K562 (cell line): Measurements from ENCODE around the gene UBE2J2. TPM values are rescaled to one million over a fixed set of nuclear protein-coding genes. Genes with fewer than 3 reads are reported as not detected.

Experiments used
- CSDE1 ChIP-seq, 2 experiments: fragments of 450-650 bp; IDR thresholded peaks; 2 replicates each; pipeline ENCODE4 v1.6.1; 2016; ENCODE audit warnings: mild to moderate bottlenecking in 1 of 2
- ELF4 ChIP-seq: fragments of 450-650 bp; formaldehyde crosslinking; IDR thresholded peaks from 2 replicates; pipeline ENCODE4 v1.4.0; 2022; ENCODE audit warnings: missing genetic modification characterization
- ERF ChIP-seq: fragments of 450-650 bp; formaldehyde crosslinking; IDR thresholded peaks from 2 replicates; pipeline ENCODE4 v1.4.0; 2020; ENCODE audit warnings: mild to moderate bottlenecking, mixed read lengths
- FOXA3 ChIP-seq, 2 experiments: fragments of 450-650 bp in 1 of 2; sonication (generic) in 1 of 2; formaldehyde crosslinking; IDR thresholded peaks in 1 of 2; conservative IDR thresholded peaks in 1 of 2; 2 replicates each; pipeline versions ENCODE4 v1.4.0 to v1.8.0; 2020 to 2022; ENCODE audit warnings: mild to moderate bottlenecking in 2 of 2, missing genetic modification reagents in 1 of 2
- RAD51 ChIP-seq: fragments of 450-650 bp; IDR thresholded peaks from 2 replicates; pipeline ENCODE4 v1.7.1; 2016; ENCODE audit warnings: low read depth, mild to moderate bottlenecking, borderline replicate concordance
- SIN3A ChIP-seq, 2 experiments: fragments of 150-350 bp in 1 of 2; IDR thresholded peaks; 2 replicates each; pipeline ENCODE4 v1.6.1; 2011 to 2016; ENCODE audit warnings: borderline replicate concordance in 2 of 2, low read depth in 2 of 2, low read length in 2 of 2, mild to moderate bottlenecking in 2 of 2, moderate library complexity in 2 of 2; ENCODE audit not compliant: control insufficient read depth in 1 of 2
- THAP12 ChIP-seq: fragments of 250-450 bp; sonication (Bioruptor Pico); IDR thresholded peaks from 2 replicates; pipeline ENCODE4 v1.9.0; 2021; ENCODE audit warnings: mild to moderate bottlenecking, inconsistent platforms
- ZBTB2 ChIP-seq: fragments of 450-650 bp; IDR thresholded peaks from 2 replicates; pipeline ENCODE4 v1.6.1; 2016; ENCODE audit warnings: antibody characterized with exemption
- ZNF239 ChIP-seq: fragments of 250-450 bp; sonication (Bioruptor Pico); IDR thresholded peaks from 2 replicates; pipeline ENCODE4 v1.4.0; 2020; ENCODE audit warnings: mild to moderate bottlenecking
- polyA plus RNA-seq, 8 experiments: library from polyadenylated mRNA; depleted of rRNA in 4 of 8; stranded (reverse) in 5 of 8; unstranded in 3 of 8; fragments of >200 nt; fragmentation: Nextera tagmentation in 2 of 8; fragmentation: Illumina TruSeq in 1 of 8; extraction: Ambion mirVana in 2 of 8; extraction: Trizol in 1 of 8; gene quantifications; 2 replicates each; pipeline versions ENCODE4 v1.2.1 to v1.2.3, GENCODE V29; 2011 to 2014; ENCODE audit warnings: inconsistent platforms in 1 of 8, missing spikeins in 1 of 8
- total RNA-seq, 7 experiments: library from RNA; depleted of rRNA in 6 of 7; stranded (reverse); fragments of >200 nt in 6 of 7; fragmentation: Illumina TruSeq in 2 of 7; extraction: Trizol in 2 of 7; gene quantifications; 2 replicates each; pipeline versions ENCODE4 v1.2.1 to v1.2.3, GENCODE V29; 2011 to 2021; ENCODE audit warnings: low replicate concordance in 1 of 7
- TF ChIP-seq, protein P1 (sequence below): fragments of 450-650 bp; IDR thresholded peaks from 2 replicates; pipeline ENCODE4 v1.6.1; 2017; ENCODE audit warnings: mild to moderate bottlenecking, moderate library complexity
- TF ChIP-seq, protein P2 (sequence below): IDR thresholded peaks from 2 replicates; pipeline ENCODE4 v1.6.1; 2011; ENCODE audit warnings: borderline replicate concordance, low read depth, mild to moderate bottlenecking, moderate library complexity, low read length; ENCODE audit not compliant: insufficient read depth, poor library complexity, severe bottlenecking
- TF ChIP-seq, protein P3 (sequence below): IDR thresholded peaks from 2 replicates; pipeline ENCODE4 v1.6.1; 2011; ENCODE audit not compliant: insufficient read length; ENCODE audit errors: extremely low read depth

Gene UBE2J2
- total and polyA plus RNA-seq, 9 of the 15 experiments (the other 6 are each of a cell fraction or from before 2014, with no cell fraction given), result 0.93 to 112 (median 75.5) TPM

- TF ChIP-seq ERF (CRISPR knock-in tag) (0 out of 2 replicates have a peak, but pooled peaks have one; percentile 30), THAP12 (CRISPR knock-in tag) (0 out of 2 replicates have a peak, but pooled peaks have one; percentile 17), FOXA3 (CRISPR knock-in tag; conservative IDR thresholded peaks at IDR 0.05 in 1 of 2, IDR thresholded peaks at IDR 0.05 in 1 of 2) (0 out of 4 replicates have a peak, but pooled peaks of 1 of the 2 experiments have one; percentile 30), CSDE1 (IDR thresholded peaks at IDR 0.05) (no peak), ZBTB2 (peak; percentile 38; the same call in 1 of the 2 replicates), SIN3A (IDR thresholded peaks at IDR 0.05; ENCODE audit: borderline replicate concordance in 2 of 2, control insufficient read depth in 1 of 2, low read depth in 2 of 2, low read length in 2 of 2) (peak in 1 of 2 experiments; percentile 30; a peak in 2 of 4 replicates), RAD51 (no peak), ELF4 (CRISPR knock-in tag) (no peak), ZNF239 (CRISPR knock-in tag) (no peak)
- TF ChIP-seq, protein P1, sequence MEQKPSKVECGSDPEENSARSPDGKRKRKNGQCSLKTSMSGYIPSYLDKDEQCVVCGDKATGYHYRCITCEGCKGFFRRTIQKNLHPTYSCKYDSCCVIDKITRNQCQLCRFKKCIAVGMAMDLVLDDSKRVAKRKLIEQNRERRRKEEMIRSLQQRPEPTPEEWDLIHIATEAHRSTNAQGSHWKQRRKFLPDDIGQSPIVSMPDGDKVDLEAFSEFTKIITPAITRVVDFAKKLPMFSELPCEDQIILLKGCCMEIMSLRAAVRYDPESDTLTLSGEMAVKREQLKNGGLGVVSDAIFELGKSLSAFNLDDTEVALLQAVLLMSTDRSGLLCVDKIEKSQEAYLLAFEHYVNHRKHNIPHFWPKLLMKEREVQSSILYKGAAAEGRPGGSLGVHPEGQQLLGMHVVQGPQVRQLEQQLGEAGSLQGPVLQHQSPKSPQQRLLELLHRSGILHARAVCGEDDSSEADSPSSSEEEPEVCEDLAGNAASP, result no peak
- TF ChIP-seq, protein P2, sequence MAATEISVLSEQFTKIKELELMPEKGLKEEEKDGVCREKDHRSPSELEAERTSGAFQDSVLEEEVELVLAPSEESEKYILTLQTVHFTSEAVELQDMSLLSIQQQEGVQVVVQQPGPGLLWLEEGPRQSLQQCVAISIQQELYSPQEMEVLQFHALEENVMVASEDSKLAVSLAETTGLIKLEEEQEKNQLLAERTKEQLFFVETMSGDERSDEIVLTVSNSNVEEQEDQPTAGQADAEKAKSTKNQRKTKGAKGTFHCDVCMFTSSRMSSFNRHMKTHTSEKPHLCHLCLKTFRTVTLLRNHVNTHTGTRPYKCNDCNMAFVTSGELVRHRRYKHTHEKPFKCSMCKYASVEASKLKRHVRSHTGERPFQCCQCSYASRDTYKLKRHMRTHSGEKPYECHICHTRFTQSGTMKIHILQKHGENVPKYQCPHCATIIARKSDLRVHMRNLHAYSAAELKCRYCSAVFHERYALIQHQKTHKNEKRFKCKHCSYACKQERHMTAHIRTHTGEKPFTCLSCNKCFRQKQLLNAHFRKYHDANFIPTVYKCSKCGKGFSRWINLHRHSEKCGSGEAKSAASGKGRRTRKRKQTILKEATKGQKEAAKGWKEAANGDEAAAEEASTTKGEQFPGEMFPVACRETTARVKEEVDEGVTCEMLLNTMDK, result no peak
- TF ChIP-seq, protein P3, sequence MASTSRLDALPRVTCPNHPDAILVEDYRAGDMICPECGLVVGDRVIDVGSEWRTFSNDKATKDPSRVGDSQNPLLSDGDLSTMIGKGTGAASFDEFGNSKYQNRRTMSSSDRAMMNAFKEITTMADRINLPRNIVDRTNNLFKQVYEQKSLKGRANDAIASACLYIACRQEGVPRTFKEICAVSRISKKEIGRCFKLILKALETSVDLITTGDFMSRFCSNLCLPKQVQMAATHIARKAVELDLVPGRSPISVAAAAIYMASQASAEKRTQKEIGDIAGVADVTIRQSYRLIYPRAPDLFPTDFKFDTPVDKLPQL, result no peak
These were observed 33.7 kb upstream of the UBE2J2 start (continued) for GRCh38 chr1:1307261-1307922.
